Mesenteric fat pad (tissue), 1 donor: ENCODE measurements around the gene ELF1. TPM values are rescaled to one million over a fixed set of nuclear protein-coding genes. Genes with fewer than 3 reads are reported as not detected.
A peak's percentile ranks its signal among the peaks of the same experiment; 100 is the strongest.

Source experiments
- DNase-seq: peaks from one replicate; pipeline ENCODE4 v3.0.0-alpha.2; 2020; ENCODE audit warnings: low spot score
- long read RNA-seq: library from polyadenylated mRNA; unstranded; transcript quantifications from one replicate; pipeline ENCODE4 v2.0.0, GENCODE V29; 2020
- total RNA-seq: library from RNA; stranded (reverse); fragmentation: NEBNext Ultra II Directional; extraction: Animal tissue kit (Norgen Biotek cat#: 25700); gene quantifications from one replicate; pipeline ENCODE4 v1.2.1, GENCODE V29; 2021
- donor health status: DM: yes; HTN: yes; CAD: no.

ELF1 gene
- total RNA-seq = 74.2 TPM
- long read RNA-seq, partial matches to known transcripts = 30 of 50 reads
- long read RNA-seq, other reads (novel, unspliced or antisense) = 19 of 50 reads

GRCh38 chr13:41019011-41019487 is at the start of gene ELF1:
ELF1 (minus strand) TSS chr13:41019316; CDS start chr13:40982054, 37,262 bp downstream.
- DNase-seq = no peak

GRCh38 chr13:41065078-41065477 is 46.0 kb upstream of the ELF1 start:
- no peak for DNase-seq

- no peak for DNase-seq
Observed at GRCh38 chr13:41064493-41064892, 45.4 kb upstream of the ELF1 start.

- no peak for DNase-seq
Observed at GRCh38 chr13:41061914-41062837, 43.1 kb upstream of the ELF1 start.

GRCh38 chr13:41061075-41061913 is 42.2 kb upstream of the ELF1 start, which contains the start of gene WBP4:
WBP4 (plus strand) TSS chr13:41061509; CDS start chr13:41061674, 165 bp downstream.
- peak; percentile 96 for DNase-seq

- DNase-seq = peak; percentile 93
Observed at GRCh38 chr13:41060724-41061074, 41.6 kb upstream of the ELF1 start.

- DNase-seq = peak; percentile 95
Observed at GRCh38 chr13:41060082-41060723, 41.1 kb upstream of the ELF1 start.

GRCh38 chr13:41059456-41060081 is 40.5 kb upstream of the ELF1 start:
- no peak for DNase-seq

- no peak for DNase-seq
Observed at GRCh38 chr13:41058295-41059070, 39.4 kb upstream of the ELF1 start.

GRCh38 chr13:41056826-41057711 is 38.0 kb upstream of the ELF1 start:
- no peak for DNase-seq

GRCh38 chr13:41056194-41056593 is 37.1 kb upstream of the ELF1 start:
- no peak for DNase-seq

- no peak for DNase-seq
Observed at GRCh38 chr13:41054919-41055619, 36.0 kb upstream of the ELF1 start.

- DNase-seq = no peak
Observed at GRCh38 chr13:41054212-41054877, 35.2 kb upstream of the ELF1 start.

GRCh38 chr13:41053384-41053826 is 34.3 kb upstream of the ELF1 start:
- no peak for DNase-seq

- no peak for DNase-seq
Observed at GRCh38 chr13:41052441-41052840, 33.3 kb upstream of the ELF1 start.

GRCh38 chr13:41049480-41050440 is 30.6 kb upstream of the ELF1 start:
- no peak for DNase-seq
